ENCODE data around the gene SEPTIN10.

GRCh38 chr2:109560265-109560664, 53.5 kb downstream of the SEPTIN10 start:
- TF ChIP-seq ZFP3 (CRISPR knock-in tag; IDR thresholded peaks at IDR 0.05) (no peak), ZNF70 (CRISPR knock-in tag; IDR thresholded peaks at IDR 0.05) (no peak), CREB5 (CRISPR knock-in tag; IDR thresholded peaks at IDR 0.05; ENCODE audit: low read depth) (no peak), PATZ1 (CRISPR knock-in tag; IDR thresholded peaks at IDR 0.05; ENCODE audit: borderline replicate concordance) (no peak), CSDC2 (CRISPR knock-in tag; IDR thresholded peaks at IDR 0.05) (no peak), TSHZ2 (CRISPR knock-in tag; IDR thresholded peaks at IDR 0.05) (no peak), TOX (CRISPR knock-in tag; IDR thresholded peaks at IDR 0.05; ENCODE audit: borderline replicate concordance) (no peak)
